ENCODE measurements around the gene BMERB1. TPM values are rescaled to one million over a fixed set of nuclear protein-coding genes. Genes with fewer than 3 reads are reported as not detected.

The BMERB1 gene
- total RNA-seq, 2 experiments from 2014 or later: 0.85 to 0.98 TPM

GRCh38 chr16:15521390-15521757 is 87.0 kb downstream of the BMERB1 start:
- ChIA-PET CTCF (no interaction called here), POLR2A (no interaction called here)
- no peak for DNase-seq
- Mint-ChIP-seq H3K9me3 (no peaks in the 10 kb centered on the region), H3K27ac (no peak overlapping the region), H3K4me3 (no peak overlapping the region), H3K36me3 (ENCODE audit: low read depth) (no peaks in the 10 kb centered on the region), H3K27me3 (no peaks in the 10 kb centered on the region), H3K4me1 (ENCODE audit: low read depth) (peaks cover 10% of the 10 kb centered on the region)
- intact Hi-C loops (cut with DNase I, micrococcal nuclease): no loop called here
- peaks cover 12% of the 10 kb centered on the region for H3K4me1 ChIP-seq (ENCODE audit: insufficient read depth, low read length)
- H3K36me3 ChIP-seq (ENCODE audit: insufficient read depth, low read length): no peaks in the 10 kb centered on the region
- no peak overlapping the region for H3K27ac ChIP-seq (ENCODE audit: low read depth in 1 of 2, low read length in 2 of 2)
- H3K9me3 ChIP-seq (ENCODE audit: control insufficient read depth in 1 of 2, insufficient read depth in 1 of 2, low read length in 2 of 2): no peaks in the 10 kb centered on the region
- H3K27me3 ChIP-seq (ENCODE audit: control insufficient read depth in 1 of 2, insufficient read depth in 2 of 2, low read length in 2 of 2): no peaks in the 10 kb centered on the region
- ATAC-seq (ENCODE audit: poor library complexity): no peak
- no peak for TF ChIP-seq CTCF (IDR thresholded peaks at IDR 0.05)
- no peak overlapping the region for H3K4me3 ChIP-seq (ENCODE audit: low read length)

- Histone ChIP-seq H3K4me3 (ENCODE audit: low read length) (no peak overlapping the region), H3K4me1 (ENCODE audit: insufficient read depth, low read length) (peaks cover 12% of the 10 kb centered on the region), H3K27ac (ENCODE audit: low read depth in 1 of 2, low read length in 2 of 2) (no peak overlapping the region), H3K27me3 (ENCODE audit: control insufficient read depth in 1 of 2, insufficient read depth in 2 of 2, low read length in 2 of 2) (no peaks in the 10 kb centered on the region), H3K9me3 (ENCODE audit: control insufficient read depth in 1 of 2, insufficient read depth in 1 of 2, low read length in 2 of 2) (no peaks in the 10 kb centered on the region), H3K36me3 (ENCODE audit: insufficient read depth, low read length) (no peaks in the 10 kb centered on the region)
- CTCF ChIA-PET: no interaction called here
- DNase-seq (no peak), ATAC-seq (ENCODE audit: poor library complexity) (no peak)
- Mint-ChIP-seq H3K4me3 (no peak overlapping the region), H3K9me3 (no peaks in the 10 kb centered on the region), H3K4me1 (ENCODE audit: low read depth) (peaks cover 10% of the 10 kb centered on the region), H3K27me3 (no peaks in the 10 kb centered on the region), H3K36me3 (ENCODE audit: low read depth) (no peaks in the 10 kb centered on the region), H3K27ac (no peak overlapping the region)
- no peak for TF ChIP-seq CTCF (IDR thresholded peaks at IDR 0.05)
- intact Hi-C loops (cut with DNase I, micrococcal nuclease): loop anchor here in 1 of 2 experiments (2.0 kb wide), 1 partner anchor 181 kb away; no protein-coding TSS in a partner anchor
- POLR2A ChIA-PET: no interaction called here
These were observed 87.5 kb downstream of the BMERB1 start for GRCh38 chr16:15521758-15522509.

GRCh38 chr16:15523092-15523541 is 88.7 kb downstream of the BMERB1 start:
- CTCF ChIA-PET: no interaction called here
- peaks cover 12% of the 10 kb centered on the region for H3K4me1 ChIP-seq (ENCODE audit: insufficient read depth, low read length)
- no peaks in the 10 kb centered on the region for H3K9me3 ChIP-seq (ENCODE audit: control insufficient read depth in 1 of 2, insufficient read depth in 1 of 2, low read length in 2 of 2)
- no peak overlapping the region for H3K4me3 Mint-ChIP-seq
- no peaks in the 10 kb centered on the region for H3K9me3 Mint-ChIP-seq
- DNase-seq (peak in 4 of 14 experiments; percentile 5 to 50 (median 22)), ATAC-seq (ENCODE audit: poor library complexity) (no peak)
- POLR2A ChIA-PET: no interaction called here
- H3K27ac Mint-ChIP-seq: no peak overlapping the region
- intact Hi-C loops (cut with DNase I, micrococcal nuclease): loop anchor here in 1 of 2 experiments (2.0 kb wide), 1 partner anchor 180 kb away; no protein-coding TSS in a partner anchor
- no peak for TF ChIP-seq CTCF (IDR thresholded peaks at IDR 0.05)
- no peak overlapping the region for H3K4me3 ChIP-seq (ENCODE audit: low read length)
- no peaks in the 10 kb centered on the region for H3K27me3 ChIP-seq (ENCODE audit: control insufficient read depth in 1 of 2, insufficient read depth in 2 of 2, low read length in 2 of 2)
- H3K27me3 Mint-ChIP-seq: no peaks in the 10 kb centered on the region
- H3K27ac ChIP-seq (ENCODE audit: low read depth in 1 of 2, low read length in 2 of 2): no peak overlapping the region
- H3K4me1 Mint-ChIP-seq (ENCODE audit: low read depth): peaks cover 10% of the 10 kb centered on the region
- no peaks in the 10 kb centered on the region for H3K36me3 ChIP-seq (ENCODE audit: insufficient read depth, low read length)
- no peaks in the 10 kb centered on the region for H3K36me3 Mint-ChIP-seq (ENCODE audit: low read depth)
